ENCODE results near the gene GDPGP1.
"Not testable (repeated sequence)": the region's sequence is repeated elsewhere in the genome, so short reads cannot be mapped to it uniquely, and the experiment has no call there.

The GDPGP1 gene

DNA sequence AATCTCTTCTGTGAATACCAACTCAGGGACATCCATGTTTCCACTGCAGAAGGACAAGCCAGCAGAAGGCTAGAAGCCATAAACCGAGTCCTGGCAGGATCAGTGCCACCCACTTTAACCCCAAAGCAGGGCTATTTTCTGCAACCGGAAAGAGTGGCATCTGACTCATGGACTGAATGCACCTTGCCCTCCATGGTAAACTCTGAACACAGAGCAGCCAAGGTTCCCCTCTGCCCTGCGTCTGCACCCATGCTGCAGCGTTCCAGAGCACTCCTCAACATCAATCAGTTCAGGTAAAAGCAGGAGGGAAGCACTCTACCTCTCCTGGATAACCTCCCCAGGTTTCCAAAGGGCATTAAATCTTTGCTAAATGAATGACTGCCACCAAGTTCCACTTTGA is 30.7 kb downstream of the GDPGP1 start:
- DNase-seq = no peak

DNA sequence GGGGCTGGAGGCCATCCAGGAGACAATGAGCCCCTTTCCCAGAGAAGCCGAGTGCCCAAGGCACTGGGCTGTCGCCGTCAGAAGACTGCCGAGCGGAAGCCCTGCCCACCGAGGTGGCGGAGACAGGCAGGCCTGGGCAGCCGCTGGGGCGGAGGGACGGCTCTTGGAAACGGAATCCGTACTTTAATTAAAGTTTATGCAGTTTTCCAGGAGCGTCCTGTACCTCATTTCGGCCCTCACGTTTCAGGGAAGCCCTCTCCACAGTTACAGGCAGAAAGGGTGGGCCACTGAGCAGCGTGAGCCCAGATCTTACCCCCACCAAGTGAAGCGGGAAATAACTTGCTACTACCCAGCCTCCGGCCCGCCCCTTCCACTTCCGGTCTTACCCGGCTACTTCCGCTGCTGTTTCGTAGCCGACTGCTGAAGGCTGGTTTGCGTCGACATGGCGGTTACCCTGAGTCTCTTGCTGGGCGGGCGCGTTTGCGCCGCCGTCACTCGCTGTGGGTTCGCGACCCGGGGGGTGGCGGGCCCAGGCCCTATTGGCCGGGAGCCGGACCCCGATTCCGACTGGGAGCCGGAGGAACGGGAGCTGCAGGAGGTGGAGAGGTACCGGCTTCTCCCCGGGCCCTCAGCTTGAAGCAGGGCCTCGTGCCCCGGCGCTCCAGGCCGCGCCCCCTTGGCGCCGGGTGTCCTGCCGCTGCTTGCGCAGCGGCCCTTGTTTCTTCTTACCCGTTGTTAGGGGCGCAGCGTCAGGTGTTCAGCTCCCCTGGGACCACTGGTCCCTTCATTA is 31.5 kb downstream of the GDPGP1 start, which contains the start of gene NGRN:
NGRN (plus strand) TSS at position 402 of the 790 bp plus-strand sequence; CDS start at position 443, 41 bp downstream.
- DNase-seq = peak; percentile 96

DNA sequence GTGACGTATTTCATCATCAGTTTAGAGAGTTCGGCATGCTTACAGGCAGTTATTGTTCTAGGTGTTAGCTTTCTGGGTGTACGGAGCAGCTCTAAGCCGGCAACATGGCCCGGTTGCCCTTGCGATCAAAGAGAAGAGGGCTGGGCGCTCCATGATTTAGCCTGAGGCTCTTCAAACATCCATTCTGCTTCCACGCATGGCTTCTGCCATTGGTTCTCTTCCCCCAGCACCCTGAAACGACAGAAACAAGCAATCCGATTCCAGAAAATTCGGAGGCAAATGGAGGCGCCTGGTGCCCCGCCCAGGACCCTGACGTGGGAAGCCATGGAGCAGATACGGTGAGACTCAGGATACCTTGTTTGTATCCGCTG is 32.0 kb downstream of the GDPGP1 start:
- DNase-seq = peak; percentile 51

DNA sequence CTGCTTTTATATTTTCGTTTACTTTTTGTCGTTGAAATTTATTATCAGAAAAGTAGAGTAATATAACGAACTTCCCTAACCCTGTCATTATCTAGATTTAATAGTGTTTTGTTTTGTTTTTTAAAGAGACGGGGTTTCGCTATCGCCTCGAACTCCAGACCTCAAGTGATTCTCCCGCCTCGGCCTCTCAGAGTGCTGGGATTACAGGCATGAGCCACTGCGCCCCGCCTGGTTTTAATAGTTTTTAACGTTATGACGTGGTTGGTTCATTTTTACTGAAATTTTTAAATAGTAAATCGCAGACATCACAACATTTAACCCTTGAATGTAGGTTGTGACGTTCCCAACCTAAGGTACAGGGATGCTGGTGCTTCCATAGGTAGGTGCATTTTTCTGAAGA is 32.5 kb downstream of the GDPGP1 start:
- DNase-seq = no peak

DNA sequence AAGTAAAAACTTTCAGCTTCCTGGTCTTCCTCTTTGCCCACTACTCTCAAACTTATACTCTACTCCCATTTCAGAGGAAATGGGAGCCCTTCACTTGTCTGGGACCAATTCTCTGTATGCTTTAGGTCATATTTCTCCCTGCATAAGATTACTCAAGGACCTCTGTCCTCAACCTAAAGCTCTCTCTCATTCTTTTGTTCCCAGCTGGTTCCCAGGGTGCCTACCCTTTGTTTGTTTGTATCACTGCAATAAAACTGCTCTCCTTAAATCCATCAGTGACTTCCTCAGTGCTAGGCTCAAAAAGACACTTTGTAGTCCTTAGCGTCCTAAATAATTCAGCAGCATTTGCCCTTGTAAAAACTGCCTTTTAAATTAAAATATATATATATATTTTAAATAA is 34.4 kb downstream of the GDPGP1 start:
- DNase-seq = no peak

DNA sequence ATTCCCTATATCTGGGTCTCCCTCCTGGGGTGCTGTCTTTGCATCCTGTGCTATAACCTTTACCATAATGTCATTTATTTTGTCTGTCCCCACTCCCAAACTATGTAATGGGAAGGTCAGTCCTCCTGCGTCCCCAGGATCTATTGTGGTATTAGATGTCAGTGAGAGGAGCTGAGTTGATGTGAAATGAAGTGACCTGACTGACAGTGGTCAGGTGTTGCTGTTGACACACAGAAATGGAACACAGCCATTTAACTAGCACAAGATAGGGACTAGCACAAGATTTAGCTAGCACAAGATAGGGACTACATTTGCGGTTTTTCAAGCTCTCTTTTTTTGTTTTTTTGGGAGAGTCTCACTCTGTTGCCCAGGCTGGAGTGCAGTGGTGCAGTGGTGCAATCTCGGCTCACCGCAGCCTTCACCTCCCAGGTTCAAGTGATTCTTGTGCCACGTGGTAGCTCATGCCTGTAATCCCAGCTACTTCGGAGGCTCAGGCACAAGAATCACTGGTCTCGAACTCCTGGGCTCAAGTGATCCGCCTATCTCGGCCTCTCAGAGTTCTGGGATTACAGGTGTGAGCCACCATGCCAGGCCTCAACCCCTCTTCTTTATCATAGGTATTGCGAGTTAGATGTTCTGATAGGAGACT is 36.6 kb downstream of the GDPGP1 start:
- DNase-seq = no peak

DNA sequence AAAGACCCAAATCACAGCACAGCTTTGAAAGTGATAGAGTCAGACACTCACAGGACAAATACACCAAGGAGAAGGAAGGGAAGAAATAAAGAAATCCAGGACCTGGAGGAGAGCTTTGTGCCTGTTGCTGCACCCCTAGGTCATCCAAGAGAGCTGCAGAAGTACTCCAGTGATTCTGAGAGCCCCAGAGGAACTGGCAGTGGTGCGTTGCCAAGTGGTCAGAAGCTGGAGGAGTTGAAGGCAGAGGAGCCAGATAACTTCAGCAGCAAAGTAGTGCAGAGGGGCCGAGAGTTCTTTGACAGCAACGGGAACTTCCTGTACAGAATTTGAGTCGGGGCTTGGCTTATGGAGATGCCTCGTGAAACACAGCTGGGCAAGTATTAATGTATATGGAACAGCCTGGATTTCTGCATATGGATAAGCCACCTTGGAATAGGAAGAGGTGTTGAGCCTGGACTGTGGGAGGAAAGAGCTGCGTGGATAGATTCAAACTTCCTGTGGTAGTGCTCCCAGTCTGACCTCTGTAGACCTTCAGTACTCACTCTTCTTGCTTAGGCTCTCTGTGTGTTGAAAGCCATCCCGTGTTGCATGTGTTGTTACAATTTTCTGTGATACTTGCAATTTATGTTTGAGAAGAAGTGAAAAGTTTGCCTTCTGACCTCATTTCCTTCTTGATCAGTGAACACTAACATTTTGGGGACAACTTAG is 37.6 kb downstream of the GDPGP1 start:
- no peak for DNase-seq

DNA sequence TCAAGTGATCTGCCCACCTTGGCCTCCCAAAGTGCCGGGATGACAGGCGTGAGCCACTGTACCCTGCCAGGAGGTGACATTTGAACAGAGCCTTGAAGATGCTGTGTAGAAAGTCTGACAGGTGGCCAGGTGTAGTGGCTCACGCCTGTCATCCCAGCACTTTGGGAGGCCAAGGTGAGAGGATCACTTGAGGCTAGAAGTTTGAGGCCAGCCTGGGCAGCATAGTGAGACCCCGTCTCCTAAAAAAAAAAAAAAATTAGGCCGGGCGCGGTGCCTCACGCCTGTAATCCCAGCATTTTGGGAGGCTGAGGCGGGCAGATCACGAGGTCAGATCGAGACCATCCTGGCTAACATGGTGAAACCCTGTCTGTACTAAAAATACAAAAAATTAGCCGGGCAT is 44.5 kb downstream of the GDPGP1 start:
- DNase-seq = not testable (repeated sequence)

DNA sequence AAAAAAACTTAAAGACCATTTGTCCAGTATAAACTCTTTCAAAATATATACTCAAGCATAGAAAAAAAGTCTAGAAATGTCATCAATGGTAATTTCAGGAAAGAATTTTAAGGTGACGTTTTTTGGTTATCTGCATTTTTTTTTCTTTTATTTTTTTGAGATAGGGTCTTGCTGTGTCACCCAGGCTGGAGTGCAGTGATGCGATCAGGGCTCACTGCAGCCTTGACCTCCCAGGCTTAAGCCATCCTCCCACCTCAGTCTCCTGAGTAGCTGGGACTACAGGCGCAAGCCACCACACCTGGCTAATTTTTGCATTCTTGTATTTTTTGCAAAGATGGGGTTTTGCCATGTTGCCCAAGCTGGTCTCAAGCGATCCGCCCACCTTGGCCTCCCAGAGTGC is 46.7 kb downstream of the GDPGP1 start:
- not testable (repeated sequence) for DNase-seq

DNA sequence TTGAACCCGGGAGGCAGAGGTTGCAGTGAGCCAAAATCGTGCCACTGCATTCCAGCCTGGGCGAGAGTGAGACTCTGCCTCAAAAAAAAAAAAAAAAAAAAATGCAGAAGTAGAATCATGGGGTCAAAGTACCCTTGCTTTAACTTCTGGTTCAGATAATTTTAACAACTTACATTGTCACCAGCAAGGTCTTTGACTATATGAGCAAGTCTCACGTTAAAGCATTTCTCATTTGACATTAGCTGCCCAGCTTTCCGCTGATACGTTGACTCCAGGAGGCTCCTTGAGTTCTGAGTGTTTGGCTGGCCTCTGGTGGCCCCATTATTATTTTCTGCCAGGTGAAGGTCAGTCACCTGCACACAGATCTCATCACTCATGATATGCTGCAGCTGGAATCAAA is 47.6 kb downstream of the GDPGP1 start:
- not testable (repeated sequence) for DNase-seq

DNA sequence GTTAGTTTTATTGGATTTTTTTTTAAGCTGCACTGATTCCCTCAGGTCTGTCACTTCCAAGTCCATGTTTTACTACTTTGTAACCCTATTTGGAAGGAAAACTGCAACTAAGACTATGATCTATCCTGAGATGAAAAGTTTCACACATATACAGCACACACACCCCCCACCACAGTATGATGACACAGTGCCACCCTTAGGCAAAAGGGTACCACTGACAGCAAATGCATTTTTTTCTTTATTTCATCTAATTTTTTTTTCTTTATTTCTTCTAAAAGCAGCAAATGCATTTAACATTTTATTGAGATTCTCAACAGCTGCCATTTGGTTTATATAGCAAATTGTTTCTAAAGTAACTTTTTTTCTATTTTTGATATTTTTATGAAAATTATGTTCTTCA is 52.7 kb downstream of the GDPGP1 start:
- no peak for DNase-seq

DNA sequence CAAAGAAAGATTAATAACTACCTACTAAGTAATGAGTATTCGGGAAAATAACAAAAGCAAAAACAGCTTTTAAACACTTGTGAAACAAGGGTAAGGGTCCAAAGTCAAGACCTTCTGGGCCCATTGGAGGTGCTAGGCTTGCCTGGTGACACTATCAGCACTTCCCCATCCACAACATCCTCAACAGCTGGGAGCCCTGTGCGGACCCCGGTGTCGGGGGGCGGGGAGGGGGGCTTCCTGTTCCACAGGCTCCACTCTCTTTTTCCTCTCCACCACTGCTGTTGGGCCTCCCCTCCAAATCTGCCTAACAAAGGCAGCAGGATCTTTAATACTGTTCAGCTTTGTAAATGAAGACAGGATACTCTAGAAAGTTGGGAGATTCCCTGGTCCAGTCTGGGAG is 53.1 kb downstream of the GDPGP1 start:
- no peak for DNase-seq

DNA sequence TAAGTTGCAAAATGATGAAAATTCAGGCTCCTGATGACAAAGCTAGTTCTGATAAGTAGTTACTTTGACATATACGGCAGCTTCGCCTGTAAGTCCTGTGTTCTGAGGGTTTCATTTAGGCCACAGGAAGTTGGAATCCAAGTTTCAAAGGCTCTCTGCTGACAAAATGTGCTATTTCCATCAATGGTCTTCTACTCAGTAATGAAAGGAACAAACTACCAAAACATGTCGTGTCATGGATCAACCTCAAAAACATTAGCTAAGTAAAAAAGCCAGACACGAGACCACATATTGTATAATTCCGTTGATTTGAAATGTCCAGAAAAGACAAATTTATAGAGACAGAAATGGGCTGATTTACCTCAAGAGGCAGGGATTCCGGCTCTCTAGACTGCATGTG is 53.9 kb downstream of the GDPGP1 start:
- no peak for DNase-seq

DNA sequence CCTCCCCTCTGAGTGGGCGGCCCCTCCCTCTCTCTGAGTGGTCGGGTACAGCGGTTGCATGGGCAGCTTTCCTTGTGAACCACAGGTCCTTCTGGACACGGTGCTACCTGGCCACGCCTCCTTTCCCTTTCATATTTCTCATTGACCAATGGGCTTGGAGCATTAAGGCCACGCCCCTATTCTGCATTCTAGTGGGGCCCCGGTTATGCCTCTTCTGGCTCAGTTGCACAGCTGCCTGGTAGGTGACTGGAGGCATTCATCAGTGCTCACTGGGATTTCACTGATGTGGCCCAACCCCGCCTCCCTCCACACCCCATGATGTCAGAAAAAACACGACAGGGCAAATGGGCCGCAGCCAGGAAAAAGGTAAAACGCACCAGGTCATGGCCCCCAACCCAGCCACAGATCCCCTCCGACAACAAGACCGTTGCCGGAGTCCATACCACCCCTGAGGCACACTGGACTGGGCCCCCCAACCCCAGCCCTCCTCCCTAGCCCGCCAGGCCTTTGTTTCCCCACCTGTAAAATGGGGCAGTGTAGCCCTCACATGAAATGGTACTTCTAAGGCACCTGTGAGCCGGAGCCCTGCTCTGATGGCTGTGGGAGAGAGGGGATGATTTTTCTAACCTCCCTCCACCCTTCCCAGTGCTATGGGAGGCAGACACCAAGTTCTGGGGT is 57.8 kb downstream of the GDPGP1 start:
- no peak for DNase-seq

DNA sequence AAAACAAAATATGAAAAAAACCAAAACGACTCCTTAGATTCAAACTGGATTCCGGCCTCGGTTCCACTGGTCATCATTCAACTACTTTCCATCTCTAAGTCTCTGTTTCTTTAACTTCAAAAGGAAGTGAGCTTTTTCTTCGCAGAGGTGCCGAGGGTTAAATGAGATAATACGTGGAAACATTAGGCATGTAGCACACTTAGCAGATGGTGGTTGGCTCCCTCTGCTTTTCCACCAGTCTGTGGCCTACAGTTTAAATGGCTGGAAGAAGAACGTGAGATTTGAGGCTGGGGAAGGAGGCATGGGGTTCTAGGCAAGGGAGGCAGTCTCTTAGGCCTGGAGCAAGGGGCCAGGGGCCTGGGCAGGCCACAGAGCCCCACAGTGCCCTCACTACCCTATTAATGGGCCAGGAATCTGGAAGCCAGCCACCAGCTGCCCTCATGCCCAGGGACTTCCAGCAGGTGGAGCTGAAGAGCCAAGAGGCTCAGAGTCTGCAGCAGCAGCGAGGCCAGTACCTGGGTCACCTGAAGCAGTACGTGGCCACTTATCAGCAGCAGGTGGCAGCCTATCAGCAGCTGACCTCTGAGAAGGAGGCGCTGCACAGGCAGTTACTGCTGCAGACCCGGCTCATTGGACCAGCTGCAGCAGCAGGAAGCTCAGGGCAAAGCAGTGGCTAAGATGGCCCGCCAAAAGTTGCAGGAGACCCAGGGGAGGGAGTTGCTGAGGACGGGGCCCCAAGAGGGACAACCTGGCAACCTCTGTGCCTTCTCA is 59.2 kb downstream of the GDPGP1 start:
- DNase-seq = not testable (repeated sequence)

DNA sequence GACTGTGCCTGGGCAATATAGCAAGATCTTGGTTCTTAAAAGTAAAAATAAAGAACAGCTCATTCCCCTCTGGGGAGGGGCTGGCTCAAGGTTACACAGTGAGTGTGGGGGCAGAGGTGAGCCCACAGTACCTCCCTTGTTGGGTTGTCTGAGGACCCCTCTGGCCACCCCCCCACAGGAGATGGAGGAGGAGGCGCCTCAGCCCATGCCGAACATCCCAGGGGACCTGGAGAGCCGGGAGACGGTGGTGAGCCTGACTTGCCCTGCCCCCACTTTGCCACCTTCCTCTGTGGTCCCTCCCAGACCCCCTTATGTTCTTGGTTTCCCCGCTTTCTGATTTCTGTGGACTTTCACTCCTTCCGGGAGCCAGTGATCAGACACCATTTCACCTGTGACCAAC is 60.1 kb downstream of the GDPGP1 start:
- DNase-seq = no peak

DNA sequence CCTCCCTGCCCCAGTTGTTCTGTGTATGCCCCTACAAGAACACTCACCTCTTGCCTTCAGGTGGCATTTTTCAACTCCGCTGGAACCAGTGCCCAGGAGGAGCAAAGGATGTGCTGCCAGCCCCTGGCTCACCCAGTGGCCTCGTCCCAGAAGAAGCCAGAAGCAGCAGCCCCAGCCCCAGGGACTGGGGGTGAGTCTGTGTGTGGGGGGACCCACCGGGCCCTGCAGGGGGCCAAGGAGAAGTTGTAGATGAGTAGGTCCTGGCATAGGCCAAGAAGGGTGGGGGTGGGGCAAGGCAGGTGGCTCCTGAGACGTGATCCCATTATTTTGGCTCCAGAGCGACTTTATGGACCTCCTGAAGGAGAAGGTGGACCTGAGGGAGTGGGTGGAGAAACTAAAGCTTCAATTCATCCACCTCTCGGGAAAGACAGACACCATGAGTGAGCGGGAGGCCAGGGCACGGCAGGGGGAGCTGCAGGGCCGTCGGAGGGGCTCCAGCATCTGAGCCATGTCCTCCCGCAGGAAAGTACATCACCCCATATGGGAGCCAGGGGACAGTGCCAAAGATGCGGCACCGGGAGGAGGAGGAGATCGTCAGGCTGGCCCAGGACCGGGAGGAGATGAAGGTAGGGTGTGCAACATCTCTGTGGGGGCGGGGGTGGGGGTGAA is 60.7 kb downstream of the GDPGP1 start:
- DNase-seq = no peak

DNA sequence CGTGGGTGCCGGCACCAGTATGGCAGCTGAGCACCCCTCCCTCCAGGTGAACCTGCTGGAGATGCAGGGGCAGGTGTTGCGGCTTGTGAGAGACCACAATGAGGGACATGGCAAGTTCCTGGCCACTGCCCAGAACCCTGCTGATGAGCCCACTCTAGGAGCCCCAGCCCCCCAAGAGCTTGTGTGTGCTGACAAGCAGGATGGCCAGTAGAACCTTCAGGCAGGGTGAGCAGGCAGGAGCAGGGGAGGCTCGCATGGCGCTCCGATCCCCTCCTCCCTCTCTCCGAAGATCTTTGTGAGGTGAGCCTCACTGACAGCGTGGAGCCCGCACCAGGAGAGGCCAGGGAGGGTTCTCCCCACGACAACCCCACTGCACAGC is 61.2 kb downstream of the GDPGP1 start:
- no peak for DNase-seq
